HG02763 (cell line): Measurements from ENCODE around the gene UGT1A5.
"Not testable (repeated sequence)": the region's sequence is repeated elsewhere in the genome, so short reads cannot be mapped to it uniquely, and the experiment has no call there.

Experiments used
- ATAC-seq: cut with Tn5 transposase; IDR thresholded peaks from one replicate; pipeline ENCODE4 v1.9.1; 2021; ENCODE audit warnings: mild to moderate bottlenecking, moderate library complexity; ENCODE audit not compliant: unreplicated experiment

The UGT1A5 gene

DNA sequence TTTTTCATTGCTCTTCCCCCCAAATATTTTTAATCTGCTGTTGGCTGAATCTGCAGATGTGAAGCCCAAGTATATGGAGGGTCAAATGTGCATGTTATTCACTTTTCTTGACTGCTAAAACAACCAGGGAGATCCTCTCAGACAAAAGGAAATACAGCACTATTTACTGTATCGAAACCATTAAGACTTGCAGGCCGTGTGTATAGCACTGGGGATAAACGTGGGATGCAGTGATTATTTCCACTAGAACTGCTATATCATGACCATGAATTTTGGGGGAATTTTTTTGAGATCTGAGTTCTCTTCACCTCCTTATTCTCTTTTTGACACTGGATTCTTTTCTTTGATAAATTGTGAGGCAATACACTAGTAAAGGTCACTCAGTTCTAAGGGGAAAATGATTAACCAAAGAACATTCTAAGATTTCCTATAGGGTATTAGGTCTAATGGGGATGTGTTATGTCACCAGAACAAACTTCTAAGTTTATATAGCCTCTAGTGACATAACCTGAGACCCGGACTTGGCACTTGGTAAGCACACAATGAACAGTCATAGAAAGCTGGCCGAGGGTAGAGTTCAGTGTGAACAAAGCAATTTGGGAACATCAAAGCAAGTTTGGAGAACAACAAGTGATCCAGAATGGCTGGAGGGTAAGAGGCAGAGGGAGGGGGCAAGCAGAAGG, 32.5 kb downstream of the UGT1A5 start:
- ATAC-seq: no peak

DNA sequence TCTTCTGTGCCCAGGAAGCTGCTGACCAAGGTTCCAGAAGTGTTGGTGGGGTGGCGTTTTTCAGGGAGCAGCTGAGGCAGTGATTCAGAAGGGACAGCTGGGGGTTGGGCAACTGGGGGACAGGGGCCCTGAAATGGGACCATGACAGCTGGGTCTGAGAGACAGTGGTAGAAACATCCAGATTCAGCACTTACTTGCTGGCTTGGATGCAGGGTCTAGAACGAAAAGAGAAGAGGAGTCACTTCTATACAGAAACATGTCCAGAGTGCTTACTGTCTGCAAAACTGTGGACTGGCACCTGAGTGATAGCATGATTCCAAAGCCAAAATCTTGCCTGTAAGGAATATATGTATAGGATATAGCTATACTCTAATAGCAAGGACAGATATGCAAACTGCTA, 33.1 kb downstream of the UGT1A5 start:
- ATAC-seq: not testable (repeated sequence)

DNA sequence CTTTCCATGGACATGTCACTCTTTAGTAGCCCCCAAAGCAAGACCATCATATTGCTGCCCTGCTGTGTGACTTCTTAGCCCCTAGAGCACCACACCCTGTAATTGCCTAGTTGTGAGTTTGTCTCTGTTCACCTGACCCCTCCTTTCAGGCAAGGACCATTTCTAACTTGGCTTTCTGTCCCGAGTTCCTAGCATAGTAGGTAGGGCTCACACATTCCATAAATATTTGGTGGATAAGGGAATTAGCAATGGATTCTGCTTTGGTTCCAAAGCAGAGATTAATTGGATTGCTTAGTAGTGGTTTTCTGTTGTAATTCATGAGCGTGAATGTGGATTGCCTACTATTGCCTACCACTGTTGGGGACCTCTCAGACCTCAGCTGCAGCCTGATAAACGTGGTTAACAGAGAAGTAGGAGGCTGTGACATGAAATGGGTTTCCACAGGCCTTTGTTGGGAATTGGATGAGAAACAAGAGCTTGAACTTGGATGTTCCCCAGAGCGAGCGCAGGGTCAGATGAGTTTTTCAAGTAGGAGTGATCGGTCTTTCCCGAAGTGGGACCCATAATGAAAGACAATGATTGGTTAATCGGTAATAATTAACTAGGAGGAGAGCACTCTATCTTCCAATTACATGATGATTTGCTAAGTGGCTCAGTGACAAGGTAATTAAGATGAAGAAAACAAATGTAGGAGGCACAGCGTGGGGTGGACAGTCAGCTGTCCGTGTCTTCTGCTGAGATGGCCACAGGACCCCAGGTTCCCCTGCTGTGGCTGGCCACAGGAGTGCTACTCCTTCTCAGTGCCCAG, 34.0 kb downstream of the UGT1A5 start:
- ATAC-seq: no peak

DNA sequence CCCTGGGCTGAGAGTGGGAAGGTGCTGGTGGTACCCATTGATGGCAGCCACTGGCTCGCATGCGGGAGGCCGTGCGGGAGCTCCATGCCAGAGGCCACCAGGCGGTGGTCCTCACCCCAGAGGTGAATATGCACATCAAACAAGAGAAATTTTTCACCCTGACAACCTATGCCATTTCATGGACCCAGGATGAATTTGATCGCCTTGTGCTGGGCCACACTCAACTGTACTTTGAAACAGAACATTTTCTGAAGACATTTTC, 34.5 kb downstream of the UGT1A5 start:
- ATAC-seq: no peak

DNA sequence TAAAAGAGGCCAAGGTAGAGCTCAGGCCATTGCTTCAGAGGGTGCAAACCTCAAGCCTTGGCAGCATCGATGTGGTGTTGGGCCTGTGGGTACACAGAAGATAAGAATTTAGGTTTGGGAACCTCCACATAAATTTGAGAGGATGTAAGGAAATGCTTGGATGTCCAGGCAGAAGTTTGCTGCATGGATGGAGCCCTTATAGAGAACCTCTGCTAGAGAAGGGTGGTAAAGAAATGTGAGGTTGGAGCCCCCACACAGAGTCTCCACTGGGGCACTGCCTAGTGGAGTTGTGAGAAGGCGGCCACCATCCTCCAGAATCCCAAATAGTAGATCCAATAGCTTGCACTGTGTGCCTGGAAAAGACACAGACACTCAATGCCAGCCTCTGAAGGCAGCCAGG, 38.0 kb downstream of the UGT1A5 start:
- not testable (repeated sequence) for ATAC-seq

DNA sequence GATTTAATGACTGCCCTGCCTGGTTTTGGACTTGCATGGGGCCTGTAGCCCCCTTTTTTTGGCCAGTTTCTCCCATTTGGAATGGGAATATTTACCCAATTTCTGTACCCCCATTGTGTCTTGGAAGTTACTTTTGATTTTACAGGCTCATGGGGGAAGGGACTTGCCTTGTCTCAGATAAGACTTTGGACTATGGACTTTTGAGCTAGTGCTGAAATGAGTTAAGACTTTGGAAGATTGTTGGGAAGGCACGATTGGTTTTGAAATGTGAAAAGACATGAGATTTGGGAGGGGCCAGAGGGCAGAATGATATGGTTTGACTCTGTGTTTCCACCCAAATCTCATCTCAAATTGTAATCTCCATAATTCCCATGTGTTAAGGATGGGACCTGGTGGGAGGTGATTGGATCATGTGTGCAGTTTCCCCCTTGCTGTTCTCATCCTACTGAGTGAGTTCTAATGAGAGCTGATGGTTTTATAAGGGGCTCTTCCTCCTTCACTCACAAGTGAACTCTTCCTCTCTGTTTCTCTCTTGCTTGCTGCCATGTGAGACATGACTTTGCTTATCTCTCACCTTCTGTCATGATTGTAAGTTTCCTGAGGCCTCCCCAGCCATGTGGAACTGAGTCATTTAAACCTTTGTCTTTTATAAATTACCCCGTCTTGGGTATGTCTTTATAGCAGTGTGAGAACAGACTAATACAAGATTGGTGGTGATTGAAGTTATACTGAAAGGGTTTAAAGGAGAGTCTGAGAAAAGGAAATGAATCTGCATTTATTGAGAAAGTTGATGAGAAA, 38.7 kb downstream of the UGT1A5 start:
- ATAC-seq: not testable (repeated sequence)

DNA sequence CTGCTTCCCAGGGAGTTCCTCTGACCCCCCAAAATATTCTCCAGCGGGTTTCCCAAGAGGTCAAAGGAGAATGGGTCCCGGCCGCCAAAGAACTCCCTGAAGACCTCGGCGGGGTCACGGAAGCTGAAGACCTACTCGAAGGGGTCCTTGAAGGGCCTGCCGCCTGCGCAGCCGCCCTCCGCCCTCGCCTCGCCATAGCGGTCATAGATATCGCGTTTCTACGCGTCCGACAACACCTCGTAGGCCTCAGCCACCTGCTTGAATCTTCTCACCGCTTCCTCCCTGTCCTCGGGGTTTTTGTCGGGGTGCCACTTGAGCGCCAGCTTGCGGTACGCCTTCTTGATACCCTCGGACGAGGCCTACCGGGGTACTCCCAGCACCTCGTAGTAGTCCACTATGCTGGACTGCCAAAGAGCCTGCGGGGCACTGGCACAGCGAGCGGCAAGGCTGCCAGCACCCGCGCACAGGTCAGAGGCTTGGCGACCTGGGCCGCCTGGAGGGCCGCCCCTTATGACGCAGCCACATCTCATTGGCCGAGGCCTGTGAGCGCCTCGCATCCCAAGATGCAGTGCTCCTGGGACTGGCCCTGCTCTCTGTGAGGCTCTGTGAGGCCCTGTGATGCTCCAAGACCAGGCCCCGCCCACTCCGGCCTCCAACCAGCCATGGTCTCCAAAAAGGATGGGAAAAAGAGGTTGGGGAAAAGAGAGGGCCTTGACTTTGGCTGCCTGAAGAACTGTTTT, 42.3 kb downstream of the UGT1A5 start:
- ATAC-seq: no peak

DNA sequence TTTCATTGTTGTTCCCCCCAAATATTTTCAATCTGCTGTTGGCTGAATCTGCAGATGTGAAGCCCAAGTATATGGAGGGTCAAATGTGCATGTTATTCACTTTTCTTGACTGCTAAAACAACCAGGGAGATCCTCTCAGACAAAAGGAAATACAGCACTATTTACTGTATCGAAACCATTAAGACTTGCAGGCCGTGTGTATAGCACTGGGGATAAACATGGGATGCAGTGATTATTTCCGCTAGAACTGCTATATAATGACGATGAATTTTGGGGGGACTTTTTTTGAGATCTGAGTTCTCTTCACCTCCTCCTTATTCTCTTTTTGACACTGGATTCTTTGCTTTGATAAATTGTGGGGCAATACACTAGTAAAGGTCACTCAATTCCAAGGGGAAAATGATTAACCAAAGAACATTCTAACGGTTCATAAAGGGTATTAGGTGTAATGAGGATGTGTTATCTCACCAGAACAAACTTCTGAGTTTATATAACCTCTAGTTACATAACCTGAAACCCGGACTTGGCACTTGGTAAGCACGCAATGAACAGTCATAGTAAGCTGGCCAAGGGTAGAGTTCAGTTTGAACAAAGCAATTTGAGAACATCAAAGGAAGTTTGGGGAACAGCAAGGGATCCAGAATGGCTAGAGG, 43.8 kb downstream of the UGT1A5 start:
- ATAC-seq: no peak

DNA sequence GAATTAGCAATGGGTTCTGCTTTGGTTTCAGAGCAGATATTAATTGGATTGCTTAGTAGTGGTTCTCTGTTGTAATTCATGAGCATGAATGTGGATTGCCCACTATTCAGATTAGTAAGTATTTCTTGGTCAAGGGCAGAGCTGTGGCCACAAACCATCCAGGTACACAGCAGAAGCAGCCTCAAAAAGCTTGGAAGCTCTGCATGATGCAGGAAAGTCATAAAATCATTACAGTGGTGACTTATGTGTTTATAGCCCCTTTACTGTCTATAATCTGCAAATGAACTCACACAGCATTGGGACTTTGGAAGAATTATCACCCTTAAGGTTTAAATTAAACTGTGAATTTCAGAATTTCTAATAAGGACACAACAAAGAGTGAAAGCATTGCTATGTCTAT, 45.4 kb downstream of the UGT1A5 start:
- ATAC-seq: no peak

DNA sequence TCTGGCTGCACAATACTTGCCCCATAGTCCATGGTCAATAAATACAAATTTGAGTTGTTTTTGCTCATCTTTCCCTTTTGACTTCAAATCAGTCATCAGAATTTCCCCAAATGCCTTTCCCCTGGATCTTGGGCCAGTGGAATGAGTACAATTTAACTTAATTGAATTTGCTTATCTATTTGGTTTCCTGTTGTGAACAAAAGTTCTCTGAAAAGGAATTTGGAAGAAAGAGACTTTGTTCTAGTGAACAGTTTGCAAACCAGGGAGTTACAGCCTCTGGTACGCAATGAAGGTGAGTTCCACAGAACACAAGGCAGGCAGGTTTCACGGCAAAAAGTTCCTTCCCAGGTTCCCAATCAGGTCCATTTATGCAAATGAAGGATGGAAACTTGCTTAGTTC, 46.1 kb downstream of the UGT1A5 start:
- no peak for ATAC-seq

DNA sequence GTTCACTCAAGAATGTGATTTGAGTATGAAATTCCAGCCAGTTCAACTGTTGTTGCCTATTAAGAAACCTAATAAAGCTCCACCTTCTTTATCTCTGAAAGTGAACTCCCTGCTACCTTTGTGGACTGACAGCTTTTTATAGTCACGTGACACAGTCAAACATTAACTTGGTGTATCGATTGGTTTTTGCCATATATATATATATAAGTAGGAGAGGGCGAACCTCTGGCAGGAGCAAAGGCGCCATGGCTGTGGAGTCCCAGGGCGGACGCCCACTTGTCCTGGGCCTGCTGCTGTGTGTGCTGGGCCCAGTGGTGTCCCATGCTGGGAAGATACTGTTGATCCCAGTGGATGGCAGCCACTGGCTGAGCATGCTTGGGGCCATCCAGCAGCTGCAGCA, 47.3 kb downstream of the UGT1A5 start, which contains the start of gene UGT1A1:
Gene UGT1A1, plus strand, starts transcription at position 228 of the 400 bp plus-strand sequence. Its CDS starts 18 bp downstream, at position 246.
- ATAC-seq: no peak

DNA sequence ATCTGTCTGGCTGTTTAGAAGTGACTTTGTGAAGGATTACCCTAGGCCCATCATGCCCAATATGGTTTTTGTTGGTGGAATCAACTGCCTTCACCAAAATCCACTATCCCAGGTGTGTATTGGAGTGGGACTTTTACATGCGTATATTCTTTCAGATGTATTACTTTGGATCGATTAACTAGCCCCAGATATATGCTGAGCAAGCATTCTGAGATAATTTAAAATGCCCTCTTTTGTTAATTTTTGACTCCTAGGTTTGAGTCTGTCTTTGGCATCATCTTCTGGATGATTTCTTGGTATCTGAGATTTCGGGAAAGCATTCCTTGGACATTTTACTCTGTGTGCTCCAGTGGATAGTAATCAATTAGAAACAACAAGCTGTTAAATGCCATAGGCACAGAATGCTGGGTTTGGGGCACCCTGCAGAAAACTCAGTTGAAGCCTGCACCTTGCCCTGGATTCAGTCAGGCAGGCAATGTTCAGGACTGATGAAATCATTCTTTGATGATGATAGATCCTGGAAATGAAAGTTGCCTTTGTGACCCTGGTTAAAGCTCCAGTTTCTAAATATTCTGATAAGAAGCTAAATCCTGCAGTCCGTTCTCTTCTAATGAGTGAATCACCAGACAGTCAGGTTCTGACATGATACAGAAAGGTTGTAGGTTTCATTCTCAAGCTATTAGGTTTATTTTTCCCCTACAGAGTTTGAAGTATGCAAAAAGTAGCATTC, 48.5 kb downstream of the UGT1A5 start:
- no peak for ATAC-seq

DNA sequence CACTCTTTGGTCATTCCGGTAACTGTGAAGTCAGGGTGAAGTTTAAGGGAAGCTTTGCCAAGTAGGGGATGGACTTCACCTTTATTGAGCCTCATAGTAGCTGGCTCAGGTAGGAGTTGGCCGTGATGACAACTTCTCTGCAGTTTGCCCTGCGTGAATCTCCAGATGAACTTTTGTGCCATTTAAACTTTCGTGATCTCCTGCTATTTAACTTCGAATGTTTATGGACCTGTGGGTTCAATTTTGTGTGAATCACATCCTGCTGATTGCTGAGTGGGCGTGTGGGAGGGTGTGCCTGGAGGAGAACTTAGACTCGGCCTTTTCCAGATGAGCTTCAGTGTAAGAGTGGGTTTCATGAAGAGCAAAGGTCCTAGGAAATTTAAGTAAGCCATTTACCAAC, 51.6 kb downstream of the UGT1A5 start:
- ATAC-seq: no peak

DNA sequence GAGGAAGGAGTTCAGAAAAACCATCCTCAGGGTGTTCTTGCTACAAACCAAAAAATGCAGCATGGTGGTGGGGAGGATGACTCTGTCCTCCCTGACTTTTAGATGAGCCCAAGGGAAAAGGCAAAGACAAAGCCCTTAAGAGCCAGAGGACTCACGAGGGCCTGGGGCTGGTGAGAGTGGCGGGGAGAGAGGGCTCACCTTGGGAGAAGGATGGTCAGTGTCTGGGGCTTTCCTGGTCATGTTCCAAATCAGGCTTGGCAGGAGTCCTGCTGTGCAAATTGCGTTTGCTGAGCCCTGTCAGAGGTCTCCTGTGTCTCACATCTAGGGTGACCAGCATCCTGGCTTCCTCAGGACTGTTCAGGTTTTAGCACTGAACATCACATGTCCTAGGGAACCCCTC, 52.1 kb downstream of the UGT1A5 start:
- no peak for ATAC-seq

DNA sequence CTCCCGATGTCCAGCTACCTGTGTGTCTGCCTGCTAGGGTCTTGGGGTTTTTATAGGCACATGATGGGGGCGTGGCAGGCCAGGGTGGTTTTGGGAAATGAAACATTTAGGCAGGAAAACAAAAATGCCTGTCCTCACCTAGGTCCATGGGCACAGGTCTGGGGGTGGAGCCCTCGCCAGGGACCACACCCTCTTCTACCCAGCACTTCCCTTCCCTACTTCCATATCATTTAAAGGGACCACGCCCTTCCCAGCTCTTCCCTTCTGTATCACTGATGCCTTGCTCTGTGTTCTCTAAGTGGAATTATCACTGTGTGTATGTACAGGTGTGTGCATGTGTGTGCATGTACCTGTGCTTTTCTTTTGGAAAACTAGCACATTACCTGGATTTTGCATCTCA, 53.7 kb downstream of the UGT1A5 start:
- no peak for ATAC-seq

DNA sequence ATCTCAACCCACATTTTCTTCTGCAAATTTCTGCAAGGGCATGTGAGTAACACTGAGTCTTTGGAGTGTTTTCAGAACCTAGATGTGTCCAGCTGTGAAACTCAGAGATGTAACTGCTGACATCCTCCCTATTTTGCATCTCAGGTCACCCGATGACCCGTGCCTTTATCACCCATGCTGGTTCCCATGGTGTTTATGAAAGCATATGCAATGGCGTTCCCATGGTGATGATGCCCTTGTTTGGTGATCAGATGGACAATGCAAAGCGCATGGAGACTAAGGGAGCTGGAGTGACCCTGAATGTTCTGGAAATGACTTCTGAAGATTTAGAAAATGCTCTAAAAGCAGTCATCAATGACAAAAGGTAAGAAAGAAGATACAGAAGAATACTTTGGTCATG, 55.4 kb downstream of the UGT1A5 start:
- ATAC-seq: no peak

DNA sequence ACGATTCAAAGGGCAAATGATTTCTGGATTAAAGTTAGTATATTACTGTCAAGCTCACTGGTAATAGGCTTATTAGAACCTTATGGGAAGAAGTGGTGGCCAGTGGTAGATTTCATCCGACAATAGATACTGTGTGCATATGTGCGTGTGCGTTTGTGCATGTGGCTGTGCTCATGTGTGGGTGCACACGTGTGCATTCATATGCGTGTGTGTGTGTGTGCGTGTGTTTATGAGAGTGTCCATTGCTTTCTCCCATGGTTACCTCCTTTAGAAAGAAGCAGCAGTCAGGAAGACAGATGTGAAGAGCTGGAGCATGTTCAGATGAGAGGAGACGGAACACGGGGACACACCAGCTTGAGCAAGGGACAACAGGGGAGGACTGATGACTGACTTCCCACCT, 56.6 kb downstream of the UGT1A5 start:
- no peak for ATAC-seq

DNA sequence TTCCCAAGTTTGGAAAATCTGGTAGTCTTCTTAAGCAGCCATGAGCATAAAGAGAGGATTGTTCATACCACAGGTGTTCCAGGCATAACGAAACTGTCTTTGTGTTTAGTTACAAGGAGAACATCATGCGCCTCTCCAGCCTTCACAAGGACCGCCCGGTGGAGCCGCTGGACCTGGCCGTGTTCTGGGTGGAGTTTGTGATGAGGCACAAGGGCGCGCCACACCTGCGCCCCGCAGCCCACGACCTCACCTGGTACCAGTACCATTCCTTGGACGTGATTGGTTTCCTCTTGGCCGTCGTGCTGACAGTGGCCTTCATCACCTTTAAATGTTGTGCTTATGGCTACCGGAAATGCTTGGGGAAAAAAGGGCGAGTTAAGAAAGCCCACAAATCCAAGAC, 59.4 kb downstream of the UGT1A5 start:
- ATAC-seq: no peak

DNA sequence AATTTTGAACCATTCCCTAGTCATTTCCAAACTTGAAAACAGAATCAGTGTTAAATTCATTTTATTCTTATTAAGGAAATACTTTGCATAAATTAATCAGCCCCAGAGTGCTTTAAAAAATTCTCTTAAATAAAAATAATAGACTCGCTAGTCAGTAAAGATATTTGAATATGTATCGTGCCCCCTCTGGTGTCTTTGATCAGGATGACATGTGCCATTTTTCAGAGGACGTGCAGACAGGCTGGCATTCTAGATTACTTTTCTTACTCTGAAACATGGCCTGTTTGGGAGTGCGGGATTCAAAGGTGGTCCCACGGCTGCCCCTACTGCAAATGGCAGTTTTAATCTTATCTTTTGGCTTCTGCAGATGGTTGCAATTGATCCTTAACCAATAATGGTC, 59.9 kb downstream of the UGT1A5 start:
- no peak for ATAC-seq

DNA sequence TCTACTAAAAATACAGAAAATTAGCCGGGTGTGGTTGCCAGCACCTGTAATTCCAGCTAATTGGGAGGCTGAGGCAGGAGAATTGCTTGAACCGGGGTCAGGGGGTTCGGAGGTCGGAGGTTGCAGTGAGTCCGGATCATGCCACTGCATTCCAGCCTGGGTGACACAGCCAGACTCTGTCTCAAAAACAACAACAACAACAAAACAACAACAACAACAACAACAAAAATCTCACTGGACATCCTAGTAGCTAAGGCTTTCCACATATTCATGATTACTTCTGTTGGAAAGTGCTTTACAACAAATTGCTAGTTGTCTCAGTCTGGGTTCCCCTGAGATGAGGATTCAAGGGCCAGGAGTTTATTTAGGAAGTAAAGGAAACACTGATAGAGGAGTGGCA, 61.1 kb downstream of the UGT1A5 start:
- ATAC-seq: no peak
